IMR-90 (cell line): Measurements from ENCODE around the gene TOMM40.
"Not testable (repeated sequence)": the region's sequence is repeated elsewhere in the genome, so short reads cannot be mapped to it uniquely, and the experiment has no call there.

ENCODE experiments used
- CTCF ChIP-seq: conservative IDR thresholded peaks from 2 replicates; pipeline ENCODE4 v1.5.1; 2012; ENCODE audit warnings: mild to moderate bottlenecking, low read depth, low read length, improper control_type of control experiment
- POLR2A ChIP-seq: IDR thresholded peaks from 2 replicates; pipeline ENCODE4 v1.6.1; 2012; ENCODE audit warnings: mild to moderate bottlenecking, low read depth, low read length
- RAD21 ChIP-seq: IDR thresholded peaks from 2 replicates; pipeline ENCODE4 v1.6.1; 2012; ENCODE audit warnings: low read length, improper control_type of control experiment

GRCh38 chr19:44913512-44914432 lies 22.7 kb downstream of the TOMM40 start:
- not testable (repeated sequence) for TF ChIP-seq CTCF, RAD21, POLR2A
